Measurements from ENCODE around the gene RAB7A.

Gene RAB7A

GRCh38 chr3:128702391-128702790 lies 23.6 kb upstream of the RAB7A start:
- H3K4me3 ChIP-seq (ENCODE audit: low read depth, low read length) = no peak overlapping the region
- no peak for DNase-seq (ENCODE audit: low read depth)
- TF ChIP-seq CTCF (IDR thresholded peaks at IDR 0.05; ENCODE audit: insufficient read depth, low read depth, low read length, missing control alignments) = no peak

GRCh38 chr3:128703561-128703960 lies 22.4 kb upstream of the RAB7A start:
- no peak for DNase-seq (ENCODE audit: low read depth)
- no peak for TF ChIP-seq CTCF (IDR thresholded peaks at IDR 0.05; ENCODE audit: insufficient read depth, low read depth, low read length, missing control alignments)
- H3K4me3 ChIP-seq (ENCODE audit: low read depth, low read length) = no peak overlapping the region

GRCh38 chr3:128706086-128706615 lies 19.8 kb upstream of the RAB7A start:
- no peak for DNase-seq (ENCODE audit: low read depth)
- no peak overlapping the region for H3K4me3 ChIP-seq (ENCODE audit: low read depth, low read length)
- no peak for TF ChIP-seq CTCF (IDR thresholded peaks at IDR 0.05; ENCODE audit: insufficient read depth, low read depth, low read length, missing control alignments)

- no peak overlapping the region for H3K4me3 ChIP-seq (ENCODE audit: low read depth, low read length)
- no peak for TF ChIP-seq CTCF (IDR thresholded peaks at IDR 0.05; ENCODE audit: insufficient read depth, low read depth, low read length, missing control alignments)
- no peak for DNase-seq (ENCODE audit: low read depth)
These were observed 18.0 kb upstream of the RAB7A start for GRCh38 chr3:128707928-128708494.

- H3K4me3 ChIP-seq (ENCODE audit: low read depth, low read length) = no peak overlapping the region
- no peak for TF ChIP-seq CTCF (IDR thresholded peaks at IDR 0.05; ENCODE audit: insufficient read depth, low read depth, low read length, missing control alignments)
- DNase-seq (ENCODE audit: low read depth) = no peak
These were observed 16.9 kb upstream of the RAB7A start for GRCh38 chr3:128709038-128709437.

GRCh38 chr3:128709506-128710210 lies 16.3 kb upstream of the RAB7A start:
- DNase-seq (ENCODE audit: low read depth) = no peak
- no peak overlapping the region for H3K4me3 ChIP-seq (ENCODE audit: low read depth, low read length)
- no peak for TF ChIP-seq CTCF (IDR thresholded peaks at IDR 0.05; ENCODE audit: insufficient read depth, low read depth, low read length, missing control alignments)
